ENCODE measurements around the gene PAFAH1B1. TPM values are rescaled to one million over a fixed set of nuclear protein-coding genes. Genes with fewer than 3 reads are reported as not detected.

The PAFAH1B1 gene
- total and polyA plus RNA-seq, 2 donors (not counting 3 experiments of a cell fraction or from before 2014, with no cell fraction given), result 46.5 to 158 TPM

DNA sequence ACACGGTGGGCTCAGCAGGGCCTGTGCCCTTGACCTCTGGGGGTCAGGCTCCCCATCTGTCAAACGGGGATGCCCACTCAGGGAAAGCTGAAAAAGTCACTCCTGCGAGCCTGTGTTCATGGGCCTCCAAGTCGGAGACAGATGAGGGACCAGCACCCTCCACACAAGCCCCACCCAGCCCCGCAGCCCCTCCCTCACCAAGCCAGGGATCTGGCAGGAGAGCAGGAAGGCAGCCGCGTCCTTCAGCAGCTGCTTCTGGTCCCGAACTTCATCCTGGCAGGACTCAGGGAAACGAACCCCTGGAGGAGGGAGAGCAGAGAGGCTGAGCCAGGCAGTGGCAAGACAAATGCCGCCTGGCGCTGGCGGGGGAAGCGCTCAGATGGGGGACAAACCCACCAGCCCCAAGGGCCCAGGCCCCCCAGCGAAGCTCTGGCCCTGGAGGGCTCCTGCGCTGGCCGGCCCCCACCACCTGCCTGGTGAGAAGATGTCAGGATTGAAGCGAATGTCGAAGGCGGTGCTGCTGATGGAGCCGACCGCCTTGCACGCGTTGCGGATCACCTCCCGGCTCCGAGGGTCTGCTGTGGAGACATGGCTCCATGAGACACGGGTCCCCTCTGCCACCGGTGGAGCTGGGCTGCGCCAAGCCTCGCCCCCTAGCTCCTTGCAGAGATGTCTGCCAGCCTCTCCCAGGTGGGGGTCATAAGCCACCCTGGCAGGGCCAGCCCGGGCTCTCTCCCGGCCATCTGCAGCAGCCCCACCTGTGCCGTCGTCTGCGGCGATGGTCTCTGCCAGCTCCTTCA lies 102.7 kb downstream of the PAFAH1B1 start:
- Histone ChIP-seq H4K20me1 (replicated peaks; ENCODE audit: control insufficient read depth, extremely low read depth, insufficient read depth, low read length) (no peaks in the 10 kb centered on the region), H2AFZ (ENCODE audit: low read depth, low read length) (no peak overlapping the region), H3K27ac (ENCODE audit: insufficient read depth, low read depth, low read length) (no peak overlapping the region), H3K9me1 (replicated peaks; ENCODE audit: control insufficient read depth, extremely low read depth, insufficient read depth, low read length) (no peaks in the 10 kb centered on the region), H3K9ac (replicated peaks; ENCODE audit: extremely low read depth, insufficient read depth, low read length) (no peak overlapping the region), H3K4me2 (ENCODE audit: insufficient read depth, low read length) (no peak overlapping the region), H3K36me3 (ENCODE audit: control insufficient read depth in 2 of 2, extremely low read depth in 1 of 2, insufficient read depth in 2 of 2, low read length in 2 of 2) (peaks cover 5 to 24% of the 10 kb centered on the region in 2 experiments), H3K4me1 (ENCODE audit: control insufficient read depth, extremely low read depth, insufficient read depth, low read length) (no peaks in the 10 kb centered on the region), H3K79me2 (ENCODE audit: control insufficient read depth, insufficient read depth, low read length) (no peaks in the 10 kb centered on the region), H3K4me3 (replicated peaks in 1 of 3; ENCODE audit: insufficient read depth in 1 of 3, low read depth in 1 of 3, low read length in 3 of 3) (no peak overlapping the region), H3K9me3 (replicated peaks; ENCODE audit: control insufficient read depth, insufficient read depth, low read length) (no peaks in the 10 kb centered on the region), H3K27me3 (ENCODE audit: control insufficient read depth in 2 of 2, insufficient read depth in 2 of 2, low read length in 2 of 2) (no peaks in the 10 kb centered on the region)
- TF ChIP-seq POLR2A (IDR thresholded peaks at IDR 0.05; ENCODE audit: low read depth, low read length) (no peak), EZH2 (IDR thresholded peaks at IDR 0.05; ENCODE audit: borderline replicate concordance, low read depth, low read length, severe bottlenecking) (no peak), FOS (IDR thresholded peaks at IDR 0.05; ENCODE audit: borderline replicate concordance, insufficient read depth, low read length) (no peak), GATA2 (IDR thresholded peaks at IDR 0.05; ENCODE audit: insufficient read depth, insufficient read length, low read depth, low read length) (no peak), JUN (IDR thresholded peaks at IDR 0.05; ENCODE audit: borderline replicate concordance, insufficient read depth, insufficient read length, low read depth) (no peak), MYC (IDR thresholded peaks at IDR 0.05; ENCODE audit: low read depth, low read length) (no peak)
- TF ChIP-seq, protein P1, sequence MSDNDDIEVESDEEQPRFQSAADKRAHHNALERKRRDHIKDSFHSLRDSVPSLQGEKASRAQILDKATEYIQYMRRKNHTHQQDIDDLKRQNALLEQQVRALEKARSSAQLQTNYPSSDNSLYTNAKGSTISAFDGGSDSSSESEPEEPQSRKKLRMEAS (IDR thresholded peaks at IDR 0.05; ENCODE audit: insufficient read depth, insufficient read length), result no peak
- no peak for DNase-seq (ENCODE audit: low read depth, low spot score)
- POLR2A ChIA-PET, result no interaction called here
- dilution Hi-C loops (cut with MboI; ENCODE audit: extremely low pct_ligation_motif_present, low sequenced_read_pairs), result no loop called here
- CTCF ChIA-PET, result no interaction called here
- FAIRE-seq, result no peak
- intact Hi-C loops (cut with micrococcal nuclease), result no loop called here
- no TSS peak for BruUV-seq (replicated peaks)
